Endothelial cell of hepatic sinusoid (primary cell): ENCODE data around the gene L3MBTL4.

Experiments used
- in situ Hi-C: cut with HindIII; loops from 2 replicates; pipeline ENCODE4 v1.10.0; 2017; ENCODE audit warnings: low sequenced_read_pairs

Gene L3MBTL4

GRCh38 chr18:6004119-6004518 lies 410.6 kb downstream of the L3MBTL4 start:
- in situ Hi-C loops: loop anchor here (5.0 kb wide), 1 partner anchor 42 kb away; no protein-coding TSS in a partner anchor

GRCh38 chr18:6001867-6002266 lies 412.8 kb downstream of the L3MBTL4 start:
- in situ Hi-C loops: loop anchor here (5.0 kb wide), 1 partner anchor 40 kb away; no protein-coding TSS in a partner anchor

GRCh38 chr18:5998907-5999306 lies 415.8 kb downstream of the L3MBTL4 start:
- in situ Hi-C loops: no loop called here

- in situ Hi-C loops: no loop called here
These were observed 416.4 kb downstream of the L3MBTL4 start for GRCh38 chr18:5998166-5998881.

GRCh38 chr18:5997361-5997760 lies 417.4 kb downstream of the L3MBTL4 start:
- in situ Hi-C loops: no loop called here

- in situ Hi-C loops: no loop called here
These were observed 419.1 kb downstream of the L3MBTL4 start for GRCh38 chr18:5995626-5996025.

GRCh38 chr18:5993938-5994337 lies 420.8 kb downstream of the L3MBTL4 start:
- in situ Hi-C loops: no loop called here

- in situ Hi-C loops: no loop called here
These were observed 422.3 kb downstream of the L3MBTL4 start for GRCh38 chr18:5992381-5992780.

- in situ Hi-C loops: no loop called here
These were observed 427.5 kb downstream of the L3MBTL4 start for GRCh38 chr18:5987249-5987648.

- in situ Hi-C loops: no loop called here
These were observed 428.3 kb downstream of the L3MBTL4 start for GRCh38 chr18:5986257-5986931.

- in situ Hi-C loops: no loop called here
These were observed 430.5 kb downstream of the L3MBTL4 start for GRCh38 chr18:5984245-5984644.

- in situ Hi-C loops: no loop called here
These were observed 431.2 kb downstream of the L3MBTL4 start for GRCh38 chr18:5983488-5983887.

- in situ Hi-C loops: no loop called here
These were observed 432.4 kb downstream of the L3MBTL4 start for GRCh38 chr18:5982332-5982731.

GRCh38 chr18:5980721-5981120 lies 434.0 kb downstream of the L3MBTL4 start:
- in situ Hi-C loops: no loop called here

GRCh38 chr18:5979971-5980457 lies 434.7 kb downstream of the L3MBTL4 start:
- in situ Hi-C loops: no loop called here

- in situ Hi-C loops: no loop called here
These were observed 435.4 kb downstream of the L3MBTL4 start for GRCh38 chr18:5979176-5979888.

GRCh38 chr18:5977022-5977421 lies 437.7 kb downstream of the L3MBTL4 start:
- in situ Hi-C loops: no loop called here

GRCh38 chr18:5975111-5976002 lies 439.4 kb downstream of the L3MBTL4 start:
- in situ Hi-C loops: no loop called here

GRCh38 chr18:5974696-5975095 lies 440.0 kb downstream of the L3MBTL4 start:
- in situ Hi-C loops: no loop called here

GRCh38 chr18:5973099-5973498 lies 441.6 kb downstream of the L3MBTL4 start:
- in situ Hi-C loops: no loop called here

GRCh38 chr18:5972298-5972697 lies 442.4 kb downstream of the L3MBTL4 start:
- in situ Hi-C loops: no loop called here
